Measurements from ENCODE around the gene DHRSX. TPM values are rescaled to one million over a fixed set of nuclear protein-coding genes. Genes with fewer than 3 reads are reported as not detected.

DHRSX gene
- total and polyA plus RNA-seq, 9 of the 15 experiments (the other 6 are each of a cell fraction or from before 2014, with no cell fraction given), result 0.59 to 11.0 (median 6.2) TPM

DNA sequence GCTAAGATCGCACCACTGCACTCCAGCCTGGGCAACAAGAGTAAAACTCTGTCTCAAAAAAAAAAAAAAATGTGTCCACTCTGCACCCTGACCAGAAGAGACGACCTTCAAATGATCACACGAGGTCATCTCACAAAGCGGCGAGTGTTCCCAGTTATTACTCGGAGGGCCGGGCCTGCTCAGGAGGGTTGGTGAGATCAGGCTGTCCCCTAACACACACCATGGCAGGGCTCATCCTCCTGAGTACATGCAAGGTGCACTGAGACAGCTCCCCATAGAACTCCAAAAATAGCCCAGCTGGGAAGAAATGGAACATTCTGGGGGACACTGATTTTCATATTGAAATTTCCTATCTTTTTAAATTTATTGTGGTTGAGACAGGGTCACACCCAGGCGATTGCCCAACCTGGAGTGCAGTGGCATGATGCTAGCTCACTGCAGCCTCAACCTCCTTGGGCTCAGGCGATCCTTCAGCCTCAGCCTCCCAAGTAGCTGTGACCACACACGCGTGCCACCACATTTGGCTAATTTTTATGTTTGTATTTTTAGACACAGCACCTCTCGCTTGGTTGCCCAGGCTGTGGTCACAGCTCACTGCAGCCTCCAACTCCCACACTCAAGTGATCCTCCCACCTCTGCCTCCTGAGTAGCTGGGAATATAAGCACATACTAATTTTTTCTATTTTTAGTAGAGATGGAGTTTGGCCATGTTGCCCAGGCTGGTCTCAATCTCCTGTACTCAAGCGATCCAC lies 51.5 kb downstream of the DHRSX start:
- POLR2A ChIA-PET, result no interaction called here
- TF ChIP-seq MIER1 (IDR thresholded peaks at IDR 0.05; ENCODE audit: low read depth), result no peak
- TF ChIP-seq TSC22D4 (tag; IDR thresholded peaks at IDR 0.05), result no peak
- TF ChIP-seq NRF1 (conservative IDR thresholded peaks at IDR 0.05 in 1 of 2, IDR thresholded peaks at IDR 0.05 in 1 of 2), result no peak
- TF ChIP-seq KLF6 (CRISPR knock-in tag; IDR thresholded peaks at IDR 0.05; ENCODE audit: borderline replicate concordance), result no peak
- no peak for TF ChIP-seq SREBF1 (IDR thresholded peaks at IDR 0.05; ENCODE audit: borderline replicate concordance, low read depth, low read length)
- TF ChIP-seq, protein P1, sequence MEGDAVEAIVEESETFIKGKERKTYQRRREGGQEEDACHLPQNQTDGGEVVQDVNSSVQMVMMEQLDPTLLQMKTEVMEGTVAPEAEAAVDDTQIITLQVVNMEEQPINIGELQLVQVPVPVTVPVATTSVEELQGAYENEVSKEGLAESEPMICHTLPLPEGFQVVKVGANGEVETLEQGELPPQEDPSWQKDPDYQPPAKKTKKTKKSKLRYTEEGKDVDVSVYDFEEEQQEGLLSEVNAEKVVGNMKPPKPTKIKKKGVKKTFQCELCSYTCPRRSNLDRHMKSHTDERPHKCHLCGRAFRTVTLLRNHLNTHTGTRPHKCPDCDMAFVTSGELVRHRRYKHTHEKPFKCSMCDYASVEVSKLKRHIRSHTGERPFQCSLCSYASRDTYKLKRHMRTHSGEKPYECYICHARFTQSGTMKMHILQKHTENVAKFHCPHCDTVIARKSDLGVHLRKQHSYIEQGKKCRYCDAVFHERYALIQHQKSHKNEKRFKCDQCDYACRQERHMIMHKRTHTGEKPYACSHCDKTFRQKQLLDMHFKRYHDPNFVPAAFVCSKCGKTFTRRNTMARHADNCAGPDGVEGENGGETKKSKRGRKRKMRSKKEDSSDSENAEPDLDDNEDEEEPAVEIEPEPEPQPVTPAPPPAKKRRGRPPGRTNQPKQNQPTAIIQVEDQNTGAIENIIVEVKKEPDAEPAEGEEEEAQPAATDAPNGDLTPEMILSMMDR (IDR thresholded peaks at IDR 0.05 in 2 of 3, conservative IDR thresholded peaks at IDR 0.05 in 1 of 3; ENCODE audit: insufficient read depth in 2 of 3, low read depth in 1 of 3, low read length in 3 of 3), result no peak
- TF ChIP-seq RBM14 (IDR thresholded peaks at IDR 0.05; ENCODE audit: borderline replicate concordance, insufficient read depth, low read depth, low read length), result no peak
- H4K20me1 ChIP-seq (replicated peaks; ENCODE audit: control insufficient read depth, insufficient read depth, low read length), result no peaks in the 10 kb centered on the region
- no peak overlapping the region for H3K27ac ChIP-seq (ENCODE audit: extremely low read depth, low read depth, low read length)
- H3K79me2 ChIP-seq (ENCODE audit: control insufficient read depth, insufficient read depth, low read length), result peaks cover 6% of the 10 kb centered on the region
- H3K4me3 ChIP-seq, result no peak overlapping the region
- H3K4me2 ChIP-seq (ENCODE audit: insufficient read depth, low read length), result no peak overlapping the region
- no peak for ATAC-seq
- H2AFZ ChIP-seq (ENCODE audit: low read depth, low read length), result no peak overlapping the region
- H3K9me1 ChIP-seq (ENCODE audit: control insufficient read depth, insufficient read depth, low read length), result no peaks in the 10 kb centered on the region
- in situ Hi-C loops (cut with MboI), result no loop called here
- H3K4me1 ChIP-seq (replicated peaks in 1 of 2; ENCODE audit: control insufficient read depth in 2 of 2, insufficient read depth in 2 of 2, low read length in 2 of 2), result no peaks in the 10 kb centered on the region; a peak in 3 of 5 replicates
- H3K9ac ChIP-seq (ENCODE audit: insufficient read depth in 1 of 2, low read depth in 2 of 2, low read length in 2 of 2), result no peak overlapping the region
- no peaks in the 10 kb centered on the region for H3K9me3 ChIP-seq (replicated peaks; ENCODE audit: control insufficient read depth, insufficient read depth, low read depth, low read length)
- no peaks in the 10 kb centered on the region for H3K36me3 ChIP-seq (ENCODE audit: control insufficient read depth, insufficient read depth, low read length)
- 57% methylated on average over 6 of the region's 13 CpGs for WGBS (ENCODE audit: insufficient coverage, low coverage, missing lambda C conversion rate)
- no peak for FAIRE-seq
- no peaks in the 10 kb centered on the region for H3K27me3 ChIP-seq (ENCODE audit: control insufficient read depth in 2 of 2, insufficient read depth in 2 of 2, low read length in 2 of 2)
- CTCF ChIA-PET (ENCODE audit: low intra/inter-chr PET ratio), result no interaction called here
- no peak for DNase-seq (ENCODE audit: extremely low read depth in 1 of 4, low spot score in 3 of 4)
- BruUV-seq (replicated peaks), result no TSS peak
- intact Hi-C loops (cut with micrococcal nuclease), result no loop called here
